Memory B cell (primary cell): Measurements from ENCODE around the gene MUC21.
"Not testable (repeated sequence)": the region's sequence is repeated elsewhere in the genome, so short reads cannot be mapped to it uniquely, and the experiment has no call there.

Experiments
- ATAC-seq: fragments of 150-1000 bp; cut with Tn5 transposase; 2 replicates; pipeline ENCODE4 v1.10.0; 2021; ENCODE audit warnings: low read depth, mild to moderate bottlenecking, moderate library complexity
- DNase-seq, 2 donors: peaks; one replicate each; pipeline ENCODE4 v3.0.0; 2022; ENCODE audit warnings: low spot score in 2 of 2
- H3K27ac Mint-ChIP-seq: one replicate; pipeline ENCODE4 v1.8.0; 2022; ENCODE audit warnings: mild to moderate bottlenecking, moderate library complexity, mixed read lengths
- H3K27me3 Mint-ChIP-seq: one replicate; pipeline ENCODE4 v1.8.0; 2022; ENCODE audit warnings: mixed read lengths
- H3K36me3 Mint-ChIP-seq: one replicate; pipeline ENCODE4 v1.8.0; 2022; ENCODE audit warnings: mild to moderate bottlenecking, mixed read lengths
- H3K4me1 Mint-ChIP-seq: one replicate; pipeline ENCODE4 v1.8.0; 2022; ENCODE audit warnings: mixed read lengths
- H3K4me3 Mint-ChIP-seq: one replicate; pipeline ENCODE4 v1.8.0; 2022; ENCODE audit warnings: mild to moderate bottlenecking, moderate library complexity, mixed read lengths
- H3K9me3 Mint-ChIP-seq: one replicate; pipeline ENCODE4 v1.8.0; 2022; ENCODE audit warnings: mixed read lengths

Gene MUC21

GRCh38 chr6:30981942-30982772 lies 1.4 kb upstream of the MUC21 start:
- ATAC-seq (no peak), DNase-seq (no peak)
- peaks cover 6% of the 10 kb centered on the region for H3K4me1 Mint-ChIP-seq
- H3K27ac Mint-ChIP-seq, result no peak overlapping the region
- H3K9me3 Mint-ChIP-seq, result no peaks in the 10 kb centered on the region
- no peak overlapping the region for H3K4me3 Mint-ChIP-seq
- H3K27me3 Mint-ChIP-seq, result peaks cover 29% of the 10 kb centered on the region
- H3K36me3 Mint-ChIP-seq, result no peaks in the 10 kb centered on the region

- ATAC-seq (no peak), DNase-seq (no peak)
- peaks cover 7% of the 10 kb centered on the region for H3K4me1 Mint-ChIP-seq
- H3K9me3 Mint-ChIP-seq, result no peaks in the 10 kb centered on the region
- no peaks in the 10 kb centered on the region for H3K36me3 Mint-ChIP-seq
- H3K27me3 Mint-ChIP-seq, result peaks cover 24% of the 10 kb centered on the region
- no peak overlapping the region for H3K27ac Mint-ChIP-seq
- no peak overlapping the region for H3K4me3 Mint-ChIP-seq
These were observed 2.0 kb downstream of the MUC21 start for GRCh38 chr6:30985490-30985889.

GRCh38 chr6:30987304-30987703 lies 3.8 kb downstream of the MUC21 start:
- Mint-ChIP-seq H3K27me3 (peaks cover 20% of the 10 kb centered on the region), H3K4me1 (peaks cover 9% of the 10 kb centered on the region), H3K4me3 (no peak overlapping the region), H3K36me3 (no peaks in the 10 kb centered on the region), H3K9me3 (no peaks in the 10 kb centered on the region), H3K27ac (no peak overlapping the region)
- no peak for ATAC-seq
- no peak for DNase-seq

- no peaks in the 10 kb centered on the region for H3K9me3 Mint-ChIP-seq
- H3K4me3 Mint-ChIP-seq, result no peak overlapping the region
- H3K27ac Mint-ChIP-seq, result no peak overlapping the region
- H3K4me1 Mint-ChIP-seq, result peaks cover 7% of the 10 kb centered on the region
- H3K27me3 Mint-ChIP-seq, result peaks cover 13% of the 10 kb centered on the region
- DNase-seq (no peak), ATAC-seq (no peak)
- H3K36me3 Mint-ChIP-seq, result no peaks in the 10 kb centered on the region
These were observed 4.8 kb downstream of the MUC21 start for GRCh38 chr6:30988209-30988825.

DNA sequence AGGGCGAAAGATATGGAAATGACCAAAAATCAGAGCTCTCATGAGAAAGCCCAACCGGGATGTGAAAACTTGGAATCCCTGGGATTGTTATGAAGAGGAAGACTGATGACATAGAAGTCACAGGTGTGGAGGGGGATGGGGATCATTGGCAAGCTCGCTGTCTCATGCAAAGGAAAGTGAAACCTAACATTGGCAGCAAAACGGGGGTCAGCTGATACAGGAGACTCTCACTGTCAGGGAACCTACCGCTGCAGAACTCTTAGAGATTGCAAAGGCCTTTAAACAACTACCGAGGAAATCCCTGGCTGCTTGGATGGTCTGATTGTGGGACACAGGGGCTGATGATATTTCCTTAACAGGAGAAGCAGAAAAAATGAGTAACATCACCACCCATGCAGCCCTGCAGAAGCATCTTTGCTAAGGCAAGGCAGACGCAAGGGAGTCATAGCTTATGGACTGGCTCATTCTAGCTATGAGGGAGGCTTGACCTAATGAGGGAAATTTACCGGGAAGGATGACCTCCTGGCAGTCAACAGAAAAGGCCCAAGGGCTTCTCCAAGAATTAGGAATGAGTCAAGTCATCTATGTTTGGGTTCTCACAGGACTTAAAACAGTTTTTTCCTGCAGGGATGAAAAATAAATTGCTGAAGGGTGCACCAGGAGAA lies 7.0 kb downstream of the MUC21 start:
- H3K4me3 Mint-ChIP-seq, result peak overlapping the region; percentile 49
- H3K4me1 Mint-ChIP-seq, result peaks cover 7% of the 10 kb centered on the region
- DNase-seq (no peak), ATAC-seq (peak; percentile 77)
- no peaks in the 10 kb centered on the region for H3K9me3 Mint-ChIP-seq
- no peak overlapping the region for H3K27ac Mint-ChIP-seq
- H3K36me3 Mint-ChIP-seq, result no peaks in the 10 kb centered on the region
- peaks cover 3% of the 10 kb centered on the region for H3K27me3 Mint-ChIP-seq

DNA sequence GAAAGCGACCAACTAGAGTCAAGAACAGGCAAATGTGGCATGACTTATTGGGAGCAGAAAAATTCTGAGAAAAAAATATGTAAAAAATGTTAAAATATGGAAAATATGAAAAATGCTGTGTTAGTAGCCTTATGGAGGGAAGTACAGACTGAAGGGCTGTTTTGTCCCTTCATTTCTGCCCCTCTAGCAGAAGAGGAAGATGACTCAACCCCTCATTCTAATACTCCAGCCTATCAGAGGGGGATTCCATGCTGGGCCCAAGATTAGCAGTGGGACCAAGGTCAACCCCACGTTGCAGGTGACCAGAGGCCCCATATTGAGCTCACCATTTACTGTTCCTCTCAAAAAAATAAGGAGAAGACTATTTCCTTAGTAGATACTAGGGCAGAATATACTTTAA lies 8.4 kb downstream of the MUC21 start:
- H3K4me1 Mint-ChIP-seq, result peaks cover 7% of the 10 kb centered on the region
- no peak overlapping the region for H3K4me3 Mint-ChIP-seq
- ATAC-seq (no peak), DNase-seq (no peak)
- H3K27ac Mint-ChIP-seq, result no peak overlapping the region
- no peaks in the 10 kb centered on the region for H3K36me3 Mint-ChIP-seq
- peaks cover 6% of the 10 kb centered on the region for H3K27me3 Mint-ChIP-seq
- H3K9me3 Mint-ChIP-seq, result no peaks in the 10 kb centered on the region

DNA sequence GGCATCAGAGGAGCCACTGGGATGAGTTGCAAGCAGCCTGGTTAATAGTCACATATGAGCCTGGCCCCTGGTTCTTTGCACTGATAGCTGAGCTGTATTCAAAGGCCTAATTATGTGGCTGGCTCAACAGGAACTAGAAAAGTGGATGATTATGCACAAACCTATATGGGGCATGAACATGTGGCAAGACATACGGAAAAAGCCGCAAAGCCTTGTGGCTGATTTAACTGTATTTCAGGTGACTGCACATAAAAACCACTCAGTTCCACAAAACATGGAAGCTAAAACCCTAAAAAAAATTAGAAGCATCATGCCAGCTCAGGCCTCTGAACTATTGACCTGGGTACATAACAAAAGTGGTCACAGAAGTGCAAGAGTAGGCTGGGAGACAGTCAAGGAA lies 13.8 kb downstream of the MUC21 start:
- Mint-ChIP-seq H3K4me1 (no peaks in the 10 kb centered on the region), H3K27me3 (peaks cover 7% of the 10 kb centered on the region), H3K36me3 (no peaks in the 10 kb centered on the region), H3K4me3 (no peak overlapping the region), H3K27ac (no peak overlapping the region), H3K9me3 (no peaks in the 10 kb centered on the region)
- DNase-seq (no peak), ATAC-seq (no peak)

- no peak for ATAC-seq
- Mint-ChIP-seq H3K27me3 (peaks cover 12% of the 10 kb centered on the region), H3K9me3 (no peaks in the 10 kb centered on the region), H3K36me3 (no peaks in the 10 kb centered on the region), H3K4me1 (no peaks in the 10 kb centered on the region), H3K4me3 (no peak overlapping the region), H3K27ac (no peak overlapping the region)
- no peak for DNase-seq
These were observed 15.3 kb downstream of the MUC21 start for GRCh38 chr6:30998785-30999184.

DNA sequence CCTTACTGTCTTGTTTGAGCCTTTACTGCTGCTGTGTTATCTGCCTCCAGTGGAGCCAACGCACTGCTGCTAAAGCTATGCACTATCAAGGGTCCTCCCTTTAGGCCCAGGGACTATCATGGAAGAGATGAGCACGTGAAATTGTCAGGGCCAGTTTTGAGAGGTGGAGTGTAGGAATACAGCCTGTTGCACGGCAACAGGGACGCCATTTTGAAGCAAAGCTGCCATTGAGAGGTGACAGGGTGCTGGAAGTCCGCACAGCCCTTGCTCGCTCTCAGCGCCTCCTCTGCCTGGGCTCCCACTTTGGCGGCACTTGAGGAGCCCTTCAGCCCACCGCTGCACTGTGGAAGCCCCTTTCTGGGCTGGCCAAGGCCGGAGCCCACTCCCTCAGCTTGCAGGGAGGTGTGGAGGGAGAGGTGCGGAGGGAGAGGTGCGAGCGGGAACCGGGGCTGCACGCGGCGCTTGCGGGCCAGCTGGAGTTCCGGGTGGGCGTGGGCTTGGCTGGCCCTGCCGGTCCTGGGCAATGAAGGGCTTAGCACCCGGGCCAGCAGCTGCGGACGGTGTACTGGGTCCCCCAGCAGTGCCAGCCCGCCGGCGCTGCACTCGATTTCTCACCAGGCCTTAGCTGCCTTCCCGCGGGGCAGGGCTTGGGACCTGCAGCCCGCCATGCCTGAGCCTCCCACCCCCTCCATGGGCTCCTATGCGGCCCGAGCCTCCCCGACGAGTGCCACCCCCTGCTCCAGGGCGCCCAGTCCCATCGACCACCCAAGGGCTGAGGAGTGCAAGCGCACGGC lies 16.7 kb downstream of the MUC21 start:
- not testable (repeated sequence) for H3K9me3 Mint-ChIP-seq, H3K27ac Mint-ChIP-seq, H3K36me3 Mint-ChIP-seq, H3K4me3 Mint-ChIP-seq, DNase-seq, ATAC-seq, H3K4me1 Mint-ChIP-seq
- H3K27me3 Mint-ChIP-seq, result peaks cover 12% of the 10 kb centered on the region

DNA sequence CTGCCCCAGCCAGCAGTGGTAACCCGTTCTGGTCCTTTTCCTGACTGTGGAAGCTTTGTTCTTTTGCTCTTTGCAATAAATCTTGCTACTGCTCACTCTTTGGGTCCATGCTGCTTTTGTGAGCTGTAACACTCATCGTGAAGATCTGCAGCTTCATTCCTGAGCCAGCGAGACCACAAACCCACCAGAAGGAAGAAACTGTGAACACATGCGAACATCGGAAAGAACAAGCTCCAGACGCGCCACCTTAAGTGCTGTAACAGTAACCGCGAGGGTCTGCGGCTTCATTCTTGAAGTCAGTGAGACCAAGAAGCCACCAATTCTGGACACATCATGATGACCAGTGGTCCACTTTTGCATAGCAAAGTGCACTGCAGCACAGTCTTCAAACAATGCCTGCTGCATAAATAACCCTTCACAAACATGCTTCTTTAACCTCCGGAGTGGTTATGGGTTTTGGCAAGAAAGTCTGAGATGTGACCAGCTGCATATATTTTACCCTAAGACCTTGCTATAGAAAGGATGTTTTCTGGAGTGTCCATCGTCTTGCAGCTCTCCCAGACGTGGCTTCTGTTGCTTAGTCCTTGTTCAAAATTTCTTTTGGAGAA lies 17.9 kb downstream of the MUC21 start:
- no peaks in the 10 kb centered on the region for H3K36me3 Mint-ChIP-seq
- H3K4me3 Mint-ChIP-seq, result no peak overlapping the region
- no peaks in the 10 kb centered on the region for H3K4me1 Mint-ChIP-seq
- DNase-seq (no peak), ATAC-seq (no peak)
- H3K27me3 Mint-ChIP-seq, result peaks cover 11% of the 10 kb centered on the region
- H3K9me3 Mint-ChIP-seq, result no peaks in the 10 kb centered on the region
- H3K27ac Mint-ChIP-seq, result no peak overlapping the region

GRCh38 chr6:31002471-31002870 lies 19.0 kb downstream of the MUC21 start:
- ATAC-seq, result no peak
- Mint-ChIP-seq H3K4me1 (no peaks in the 10 kb centered on the region), H3K36me3 (no peaks in the 10 kb centered on the region), H3K9me3 (no peaks in the 10 kb centered on the region), H3K4me3 (no peak overlapping the region), H3K27me3 (peaks cover 11% of the 10 kb centered on the region), H3K27ac (no peak overlapping the region)
- no peak for DNase-seq

- no peaks in the 10 kb centered on the region for H3K36me3 Mint-ChIP-seq
- no peak overlapping the region for H3K4me3 Mint-ChIP-seq
- H3K27me3 Mint-ChIP-seq, result peaks cover 19% of the 10 kb centered on the region
- no peak overlapping the region for H3K27ac Mint-ChIP-seq
- ATAC-seq (no peak), DNase-seq (no peak)
- H3K4me1 Mint-ChIP-seq, result no peaks in the 10 kb centered on the region
- no peaks in the 10 kb centered on the region for H3K9me3 Mint-ChIP-seq
These were observed 21.3 kb downstream of the MUC21 start for GRCh38 chr6:31004794-31005193.

GRCh38 chr6:31005249-31006020 lies 21.9 kb downstream of the MUC21 start:
- DNase-seq (no peak), ATAC-seq (no peak)
- Mint-ChIP-seq H3K27ac (no peak overlapping the region), H3K36me3 (no peaks in the 10 kb centered on the region), H3K27me3 (peaks cover 22% of the 10 kb centered on the region), H3K9me3 (no peaks in the 10 kb centered on the region), H3K4me3 (no peak overlapping the region), H3K4me1 (no peaks in the 10 kb centered on the region)
